H9 (cell line): ENCODE data around the gene LDLRAD4. TPM values are rescaled to one million over a fixed set of nuclear protein-coding genes. Genes with fewer than 3 reads are reported as not detected.

ENCODE experiments used
- DNase-seq: peaks from one replicate; pipeline ENCODE4 v3.0.0-alpha.2; 2017
- H2AFZ ChIP-seq: one replicate; pipeline ENCODE4 v1.6.1; 2013; ENCODE audit warnings: mild to moderate bottlenecking, low read length, control low read depth, moderate library complexity
- H2AK5ac ChIP-seq: 2 replicates; pipeline ENCODE4 v1.6.1; 2013; ENCODE audit warnings: low read length, control low read depth, mixed read lengths; ENCODE audit not compliant: insufficient read length
- H2BK120ac ChIP-seq: one replicate; pipeline ENCODE4 v1.6.1; 2013; ENCODE audit warnings: low read depth, mild to moderate bottlenecking, low read length, control low read depth, inconsistent platforms; ENCODE audit not compliant: poor library complexity, severe bottlenecking
- H2BK12ac ChIP-seq: 2 replicates; pipeline ENCODE4 v1.6.1; 2013; ENCODE audit warnings: low read length, control low read depth, mixed read lengths, low read depth; ENCODE audit not compliant: insufficient read length
- H2BK15ac ChIP-seq: 2 replicates; pipeline ENCODE4 v1.6.1; 2013; ENCODE audit warnings: low read depth, low read length, control low read depth
- H2BK20ac ChIP-seq: one replicate; pipeline ENCODE4 v1.6.1; 2013; ENCODE audit warnings: low read depth, mild to moderate bottlenecking, low read length, control low read depth, inconsistent platforms; ENCODE audit not compliant: poor library complexity, severe bottlenecking
- H2BK5ac ChIP-seq: 2 replicates; pipeline ENCODE4 v1.6.1; 2013; ENCODE audit warnings: low read length, control low read depth, mixed read lengths; ENCODE audit not compliant: insufficient read length
- H3K14ac ChIP-seq: 2 replicates; pipeline ENCODE4 v1.6.1; 2013; ENCODE audit warnings: low read length, control low read depth; ENCODE audit not compliant: insufficient read depth
- H3K18ac ChIP-seq: 2 replicates; pipeline ENCODE4 v1.6.1; 2013; ENCODE audit warnings: low read depth, mild to moderate bottlenecking, mixed read lengths, low read length, control low read depth; ENCODE audit not compliant: insufficient read length
- H3K23ac ChIP-seq: 2 replicates; pipeline ENCODE4 v1.6.1; 2013; ENCODE audit warnings: low read length, control low read depth, mixed read lengths, low read depth; ENCODE audit not compliant: insufficient read length
- H3K23me2 ChIP-seq: 2 replicates; pipeline ENCODE4 v1.6.1; 2013; ENCODE audit warnings: low read depth, mild to moderate bottlenecking, mixed read lengths, low read length, control low read depth; ENCODE audit not compliant: insufficient read length, poor library complexity, severe bottlenecking
- H3K27ac ChIP-seq: 2 replicates; pipeline ENCODE4 v1.5.1; 2013; ENCODE audit warnings: low read length, control low read depth, mixed read lengths, low read depth; ENCODE audit not compliant: insufficient read length
- H3K27me3 ChIP-seq: 2 replicates; pipeline ENCODE4 v1.6.1; 2013; ENCODE audit warnings: low read length, control low read depth, inconsistent platforms; ENCODE audit not compliant: insufficient read depth
- H3K4ac ChIP-seq: 2 replicates; pipeline ENCODE4 v1.6.1; 2013; ENCODE audit warnings: low read depth, mild to moderate bottlenecking, control low read depth, inconsistent platforms, low read length, moderate library complexity
- H3K4me1 ChIP-seq: 2 replicates; pipeline ENCODE4 v1.6.1; 2013; ENCODE audit warnings: low read length, control low read depth, inconsistent platforms; ENCODE audit not compliant: insufficient read depth
- H3K4me2 ChIP-seq: 2 replicates; pipeline ENCODE4 v1.6.1; 2013; ENCODE audit warnings: low read length, control low read depth, mixed read lengths; ENCODE audit not compliant: insufficient read length, insufficient read depth
- H3K56ac ChIP-seq: 2 replicates; pipeline ENCODE4 v1.6.1; 2013; ENCODE audit warnings: low read depth, mild to moderate bottlenecking, mixed read lengths, low read length, control low read depth; ENCODE audit not compliant: insufficient read length
- H3K79me1 ChIP-seq: 2 replicates; pipeline ENCODE4 v1.6.1; 2013; ENCODE audit warnings: low read depth, mild to moderate bottlenecking, moderate library complexity, low read length, control low read depth, inconsistent platforms; ENCODE audit not compliant: insufficient read depth, poor library complexity, severe bottlenecking
- H3K79me2 ChIP-seq: 2 replicates; pipeline ENCODE4 v1.6.1; 2013; ENCODE audit warnings: low read length, control low read depth, inconsistent platforms; ENCODE audit not compliant: insufficient read depth
- H3K9ac ChIP-seq: 2 replicates; pipeline ENCODE4 v1.6.1; 2013; ENCODE audit warnings: low read length, control low read depth, mixed read lengths; ENCODE audit not compliant: insufficient read length; ENCODE audit errors: extremely low read depth
- H3K9me3 ChIP-seq: one replicate; pipeline ENCODE4 v1.6.1; 2013; ENCODE audit warnings: low read depth, low read length, inconsistent platforms; ENCODE audit not compliant: control insufficient read depth
- H3T11ph ChIP-seq: one replicate; pipeline ENCODE4 v1.6.1; 2013; ENCODE audit warnings: mild to moderate bottlenecking, low read length, control low read depth, inconsistent platforms
- H4K20me1 ChIP-seq: one replicate; pipeline ENCODE4 v1.6.1; 2013; ENCODE audit not compliant: control insufficient read depth, insufficient read length, insufficient read depth
- H4K5ac ChIP-seq: 2 replicates; pipeline ENCODE4 v1.6.1; 2013; ENCODE audit warnings: low read depth, mild to moderate bottlenecking, mixed read lengths, low read length, control low read depth; ENCODE audit not compliant: insufficient read length
- H4K8ac ChIP-seq: replicated peaks from 2 replicates; pipeline ENCODE4 v1.6.1; 2013; ENCODE audit warnings: low read length, control low read depth, mixed read lengths, low read depth; ENCODE audit not compliant: insufficient read length
- H4K91ac ChIP-seq: 2 replicates; pipeline ENCODE4 v1.6.1; 2013; ENCODE audit warnings: low read depth, mild to moderate bottlenecking, moderate library complexity, mixed read lengths, low read length, control low read depth; ENCODE audit not compliant: insufficient read length
- H3K27ac Mint-ChIP-seq, 3 experiments: 2 replicates in 2 of 3; 3 replicates in 1 of 3; pipeline ENCODE4 v1.8.0; 2020 to 2021; ENCODE audit warnings: mixed read lengths in 3 of 3, mild to moderate bottlenecking in 1 of 3, moderate library complexity in 1 of 3
- H3K27me3 Mint-ChIP-seq: 2 replicates; pipeline ENCODE4 v1.8.0; 2021; ENCODE audit warnings: low read depth, mild to moderate bottlenecking, moderate library complexity, mixed read lengths
- H3K36me3 Mint-ChIP-seq, 3 experiments: 2 replicates in 2 of 3; 3 replicates in 1 of 3; pipeline ENCODE4 v1.8.0; 2020 to 2021; ENCODE audit warnings: low read depth in 3 of 3, mixed read lengths in 3 of 3; ENCODE audit not compliant: insufficient read depth in 1 of 3
- H3K4me1 Mint-ChIP-seq, 2 experiments: 2 replicates each; pipeline ENCODE4 v1.8.0; 2020; ENCODE audit warnings: mixed read lengths in 2 of 2
- H3K4me3 Mint-ChIP-seq, 2 experiments: 2 replicates in 1 of 2; 3 replicates in 1 of 2; pipeline ENCODE4 v1.8.0; 2020 to 2021; ENCODE audit warnings: mild to moderate bottlenecking in 2 of 2, mixed read lengths in 2 of 2, moderate library complexity in 1 of 2
- H3K9me3 Mint-ChIP-seq, 2 experiments: 2 replicates in 1 of 2; 3 replicates in 1 of 2; pipeline ENCODE4 v1.8.0; 2020; ENCODE audit warnings: mild to moderate bottlenecking in 2 of 2, mixed read lengths in 2 of 2, moderate library complexity in 1 of 2
- WGBS: extraction: QIAGEN DNeasy Blood & Tissue Kit; methylation state at CpG from one replicate; pipeline ENCODE4 v1.1.7; 2013; ENCODE audit warnings: missing lambda C conversion rate, low lambda C conversion rate, mixed read lengths; ENCODE audit not compliant: insufficient read length; ENCODE audit errors: extremely low coverage; 5-methylcytosine and 5-hydroxymethylcytosine counted together
- total RNA-seq: library from RNA; stranded (reverse); gene quantifications from 2 replicates; pipeline ENCODE4 v1.2.1, GENCODE V29; 2021
- TF ChIP-seq, protein P1 (sequence below): fragments of 200-600 bp; sonication (generic); conservative IDR thresholded peaks from 3 replicates; pipeline ENCODE4 v1.8.0; 2021; ENCODE audit warnings: antibody characterized with exemption, mild to moderate bottlenecking

LDLRAD4 gene
- total RNA-seq, 1 experiment from 2014 or later = 3.9 TPM

DNA sequence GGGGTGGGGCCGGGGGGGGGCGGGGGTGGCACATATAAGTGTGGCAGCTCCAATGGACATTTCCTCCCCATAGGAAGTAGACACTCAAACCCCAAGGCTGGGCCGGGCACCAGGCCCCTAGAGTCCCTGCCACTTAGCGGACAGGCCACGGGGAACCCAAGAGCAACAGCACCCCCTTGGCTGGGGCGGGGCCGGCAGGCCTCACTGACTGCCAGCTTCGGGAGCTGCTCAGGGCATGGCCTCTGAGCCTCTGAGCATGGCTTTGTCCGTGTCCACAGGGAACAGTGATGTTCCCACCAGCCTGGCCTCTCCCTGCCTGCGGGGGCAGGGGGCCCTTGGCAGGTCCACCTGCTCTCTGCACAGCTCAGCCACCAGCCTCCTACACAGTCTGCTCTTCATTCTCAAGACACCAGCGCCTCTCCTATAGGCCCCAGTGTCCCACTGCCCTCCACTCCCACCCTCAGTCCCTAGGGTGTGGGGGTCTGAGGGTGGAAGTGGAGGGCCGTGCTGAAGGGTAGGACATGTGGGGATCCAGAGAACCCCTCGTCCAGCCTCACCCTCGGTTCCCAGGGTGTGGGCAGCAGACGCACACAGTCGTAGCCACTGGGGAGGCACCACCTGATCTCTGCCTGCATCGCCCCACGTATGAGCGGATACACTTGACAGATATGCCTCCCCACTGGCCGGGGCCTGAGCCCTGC, 401.1 kb downstream of the LDLRAD4 start:
- no peak overlapping the region for H4K91ac ChIP-seq
- H2AK5ac ChIP-seq = no peak overlapping the region
- no peak overlapping the region for H3K14ac ChIP-seq
- WGBS = no CpG with 5 or more reads among the region's 20 CpGs
- H3K9me3 ChIP-seq = no peaks in the 10 kb centered on the region
- Mint-ChIP-seq H3K4me3 (no peak overlapping the region), H3K27me3 (no peaks in the 10 kb centered on the region), H3K4me1 (no peaks in the 10 kb centered on the region), H3K36me3 (peaks cover 0 to 2% (median 0%) of the 10 kb centered on the region in 3 experiments; a peak in 2 of 7 replicates), H3K27ac (no peak overlapping the region), H3K9me3 (no peaks in the 10 kb centered on the region)
- H3K56ac ChIP-seq = no peak overlapping the region
- H4K8ac ChIP-seq = no peak overlapping the region
- no peak overlapping the region for H3K18ac ChIP-seq
- no peaks in the 10 kb centered on the region for H3K27me3 ChIP-seq
- no peak overlapping the region for H4K5ac ChIP-seq
- DNase-seq = no peak
- no peak overlapping the region for H2BK12ac ChIP-seq
- no peaks in the 10 kb centered on the region for H3K4me1 ChIP-seq
- no peak overlapping the region for H2BK15ac ChIP-seq
- no peak overlapping the region for H3K4me2 ChIP-seq
- no peak overlapping the region for H3K4ac ChIP-seq
- no peaks in the 10 kb centered on the region for H3K23me2 ChIP-seq
- no peak overlapping the region for H3K9ac ChIP-seq
- no peaks in the 10 kb centered on the region for H4K20me1 ChIP-seq
- H2BK20ac ChIP-seq = no peak overlapping the region
- H3K79me2 ChIP-seq = no peaks in the 10 kb centered on the region
- H3K27ac ChIP-seq = no peak overlapping the region
- H3K79me1 ChIP-seq = no peaks in the 10 kb centered on the region
- H3K23ac ChIP-seq = no peak overlapping the region
- H2AFZ ChIP-seq = no peak overlapping the region
- TF ChIP-seq, protein P1, sequence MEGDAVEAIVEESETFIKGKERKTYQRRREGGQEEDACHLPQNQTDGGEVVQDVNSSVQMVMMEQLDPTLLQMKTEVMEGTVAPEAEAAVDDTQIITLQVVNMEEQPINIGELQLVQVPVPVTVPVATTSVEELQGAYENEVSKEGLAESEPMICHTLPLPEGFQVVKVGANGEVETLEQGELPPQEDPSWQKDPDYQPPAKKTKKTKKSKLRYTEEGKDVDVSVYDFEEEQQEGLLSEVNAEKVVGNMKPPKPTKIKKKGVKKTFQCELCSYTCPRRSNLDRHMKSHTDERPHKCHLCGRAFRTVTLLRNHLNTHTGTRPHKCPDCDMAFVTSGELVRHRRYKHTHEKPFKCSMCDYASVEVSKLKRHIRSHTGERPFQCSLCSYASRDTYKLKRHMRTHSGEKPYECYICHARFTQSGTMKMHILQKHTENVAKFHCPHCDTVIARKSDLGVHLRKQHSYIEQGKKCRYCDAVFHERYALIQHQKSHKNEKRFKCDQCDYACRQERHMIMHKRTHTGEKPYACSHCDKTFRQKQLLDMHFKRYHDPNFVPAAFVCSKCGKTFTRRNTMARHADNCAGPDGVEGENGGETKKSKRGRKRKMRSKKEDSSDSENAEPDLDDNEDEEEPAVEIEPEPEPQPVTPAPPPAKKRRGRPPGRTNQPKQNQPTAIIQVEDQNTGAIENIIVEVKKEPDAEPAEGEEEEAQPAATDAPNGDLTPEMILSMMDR = no peak
- no peak overlapping the region for H2BK5ac ChIP-seq
- no peak overlapping the region for H2BK120ac ChIP-seq
- H3T11ph ChIP-seq = no peak overlapping the region
